SU-DHL-6 (cell line): ENCODE measurements around the gene P3H1.

ENCODE experiments used
- H2AFZ ChIP-seq: fragments of 200-600 bp; sonication (generic); 2 replicates; pipeline ENCODE4 v1.6.1; 2014; ENCODE audit warnings: low read depth, mild to moderate bottlenecking, moderate library complexity, mixed read lengths, antibody characterized with exemption, low read length; ENCODE audit not compliant: severe bottlenecking
- H3F3A ChIP-seq: fragments of 200-600 bp; shearing (Covaris generic); 2 replicates; pipeline ENCODE4 v1.6.0; 2016; ENCODE audit warnings: antibody characterized with exemption, mild to moderate bottlenecking; ENCODE audit not compliant: insufficient read depth
- H3K27ac ChIP-seq: fragments of 200-600 bp; sonication (generic); 2 replicates; pipeline ENCODE4 v1.5.1; 2016; ENCODE audit warnings: low read depth, mild to moderate bottlenecking, low read length, moderate library complexity, mixed read lengths
- H3K27me3 ChIP-seq: fragments of 200-600 bp; sonication (generic), shearing (Covaris generic); 2 replicates; pipeline ENCODE4 v1.6.0; 2014; ENCODE audit warnings: mild to moderate bottlenecking, low read length
- H3K36me3 ChIP-seq: fragments of 200-600 bp; sonication (generic); 2 replicates; pipeline ENCODE4 v1.6.1; 2014; ENCODE audit warnings: mild to moderate bottlenecking, low read length, mixed read lengths
- H3K4me2 ChIP-seq: fragments of 300-600, 200-600 bp; shearing (Covaris generic), sonication (generic); 2 replicates; pipeline ENCODE4 v1.6.0; 2014; ENCODE audit warnings: low read length, low read depth, mild to moderate bottlenecking; ENCODE audit not compliant: poor library complexity, severe bottlenecking
- H3K4me3 ChIP-seq: fragments of 200-600 bp; sonication (generic); 2 replicates; pipeline ENCODE4 v1.5.1; 2014; ENCODE audit warnings: antibody characterized with exemption, low read length, mild to moderate bottlenecking, mixed read lengths; ENCODE audit not compliant: insufficient read depth, poor library complexity, severe bottlenecking
- H3K79me2 ChIP-seq: fragments of 200-600 bp; sonication (generic); 2 replicates; pipeline ENCODE4 v1.6.1; 2014; ENCODE audit warnings: mild to moderate bottlenecking, low read length, moderate library complexity; ENCODE audit not compliant: insufficient read depth
- H3K9ac ChIP-seq: fragments of 200-600 bp; sonication (generic); 2 replicates; pipeline ENCODE4 v1.7.0; 2014; ENCODE audit warnings: mild to moderate bottlenecking, low read length
- H3K9me2 ChIP-seq: fragments of 200-600 bp; sonication (generic); replicated peaks from 2 replicates; pipeline ENCODE4 v1.6.1; 2014; ENCODE audit warnings: low read length; ENCODE audit not compliant: insufficient read depth
- H3K9me3 ChIP-seq: fragments of 200-600 bp; sonication (generic); 2 replicates; pipeline ENCODE4 v1.6.1; 2014; ENCODE audit warnings: low read length, mixed read lengths; ENCODE audit not compliant: insufficient read depth
- H4K20me1 ChIP-seq: fragments of 200-600 bp; sonication (generic); 2 replicates; pipeline ENCODE4 v1.6.1; 2014; ENCODE audit warnings: low read depth, mild to moderate bottlenecking, antibody characterized with exemption, low read length, moderate library complexity, mixed read lengths
- EZH2phosphoT487 ChIP-seq: fragments of 200-600 bp; sonication (generic), shearing (Covaris generic); conservative IDR thresholded peaks from 2 replicates; pipeline ENCODE4 v1.6.1; 2018; ENCODE audit warnings: mild to moderate bottlenecking, antibody characterized with exemption, low read length, moderate library complexity, mixed read lengths
- TF ChIP-seq, protein P1 (sequence below): fragments of 200-600 bp; sonication (generic); IDR thresholded peaks from one replicate; pipeline ENCODE4 v1.5.1; 2017; ENCODE audit warnings: antibody characterized with exemption, mild to moderate bottlenecking, low read length, moderate library complexity; ENCODE audit not compliant: insufficient read depth, poor library complexity, severe bottlenecking

P3H1 gene

DNA sequence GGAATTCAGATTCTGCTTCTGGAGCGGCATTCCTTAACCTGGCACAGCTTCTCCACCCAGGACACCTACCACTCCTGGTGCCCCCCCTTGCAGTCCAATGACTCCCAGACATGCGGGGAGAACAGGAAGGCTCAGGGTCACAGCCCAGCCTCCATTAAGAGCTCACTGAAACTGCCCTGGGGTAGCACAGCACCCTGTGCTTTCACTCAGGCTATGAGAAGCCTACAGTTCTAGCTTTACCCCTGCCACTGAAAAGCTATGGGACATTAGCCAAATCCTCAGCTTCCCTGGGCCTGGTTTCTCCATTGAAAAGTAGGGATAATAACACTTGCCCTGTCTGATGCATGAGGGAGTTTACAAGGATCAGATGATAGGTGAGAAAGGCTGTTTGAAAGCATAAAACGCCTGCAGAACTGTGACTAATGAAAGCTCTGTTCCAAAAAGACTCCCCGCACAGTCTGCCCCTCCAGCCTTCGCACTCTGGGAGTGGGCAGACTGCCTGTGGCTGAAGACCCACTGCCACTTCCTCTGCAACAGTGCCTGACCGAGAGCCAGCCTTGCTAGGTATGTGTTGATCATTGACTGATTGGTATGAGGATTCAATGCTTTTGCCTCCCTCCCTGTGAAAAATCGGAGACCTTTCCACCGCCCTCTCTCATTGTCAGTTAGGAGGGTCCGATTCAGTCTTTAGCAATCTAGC is 24.1 kb downstream of the P3H1 start:
- no peaks in the 10 kb centered on the region for H3K36me3 ChIP-seq
- H3K9me2 ChIP-seq, result no peaks in the 10 kb centered on the region
- H3K4me2 ChIP-seq, result no peak overlapping the region
- no peak overlapping the region for H3K9ac ChIP-seq
- H2AFZ ChIP-seq, result no peak overlapping the region
- no peak overlapping the region for H3K4me3 ChIP-seq
- no peaks in the 10 kb centered on the region for H3K27me3 ChIP-seq
- H3K9me3 ChIP-seq, result no peaks in the 10 kb centered on the region
- no peaks in the 10 kb centered on the region for H3K79me2 ChIP-seq
- no peaks in the 10 kb centered on the region for H4K20me1 ChIP-seq
- TF ChIP-seq, protein P1, sequence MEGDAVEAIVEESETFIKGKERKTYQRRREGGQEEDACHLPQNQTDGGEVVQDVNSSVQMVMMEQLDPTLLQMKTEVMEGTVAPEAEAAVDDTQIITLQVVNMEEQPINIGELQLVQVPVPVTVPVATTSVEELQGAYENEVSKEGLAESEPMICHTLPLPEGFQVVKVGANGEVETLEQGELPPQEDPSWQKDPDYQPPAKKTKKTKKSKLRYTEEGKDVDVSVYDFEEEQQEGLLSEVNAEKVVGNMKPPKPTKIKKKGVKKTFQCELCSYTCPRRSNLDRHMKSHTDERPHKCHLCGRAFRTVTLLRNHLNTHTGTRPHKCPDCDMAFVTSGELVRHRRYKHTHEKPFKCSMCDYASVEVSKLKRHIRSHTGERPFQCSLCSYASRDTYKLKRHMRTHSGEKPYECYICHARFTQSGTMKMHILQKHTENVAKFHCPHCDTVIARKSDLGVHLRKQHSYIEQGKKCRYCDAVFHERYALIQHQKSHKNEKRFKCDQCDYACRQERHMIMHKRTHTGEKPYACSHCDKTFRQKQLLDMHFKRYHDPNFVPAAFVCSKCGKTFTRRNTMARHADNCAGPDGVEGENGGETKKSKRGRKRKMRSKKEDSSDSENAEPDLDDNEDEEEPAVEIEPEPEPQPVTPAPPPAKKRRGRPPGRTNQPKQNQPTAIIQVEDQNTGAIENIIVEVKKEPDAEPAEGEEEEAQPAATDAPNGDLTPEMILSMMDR, result no peak
- no peaks in the 10 kb centered on the region for H3F3A ChIP-seq
- no peak overlapping the region for H3K27ac ChIP-seq

DNA sequence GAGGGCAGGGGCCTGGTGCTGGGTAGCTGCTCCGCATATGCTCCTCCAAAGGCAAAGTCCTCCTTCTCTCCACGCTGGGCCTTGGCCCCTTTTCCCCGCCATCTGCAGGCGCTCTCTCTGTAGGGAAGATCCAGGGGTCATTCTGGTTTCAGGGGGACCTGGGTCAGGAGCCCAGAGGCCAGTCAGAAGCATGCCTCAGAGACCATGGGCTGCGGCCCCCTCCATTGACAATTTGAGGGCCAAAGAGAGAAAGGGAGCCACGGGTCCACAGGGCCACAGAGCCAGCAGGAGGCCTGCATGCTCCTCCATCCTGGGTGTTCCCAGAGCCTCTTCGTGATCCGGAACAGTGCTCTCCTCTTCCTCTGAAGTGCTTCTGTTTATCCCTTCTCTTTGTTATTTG is 24.7 kb downstream of the P3H1 start:
- no peaks in the 10 kb centered on the region for H3K27me3 ChIP-seq
- H3K4me2 ChIP-seq, result no peak overlapping the region
- H3K9ac ChIP-seq, result no peak overlapping the region
- H3F3A ChIP-seq, result no peaks in the 10 kb centered on the region
- no peak overlapping the region for H3K27ac ChIP-seq
- TF ChIP-seq, protein P1, result no peak
- no peak for TF ChIP-seq EZH2phosphoT487
- H3K4me3 ChIP-seq, result no peak overlapping the region
- no peaks in the 10 kb centered on the region for H3K36me3 ChIP-seq
- H3K9me3 ChIP-seq, result no peaks in the 10 kb centered on the region
- H3K9me2 ChIP-seq, result no peaks in the 10 kb centered on the region
- no peaks in the 10 kb centered on the region for H3K79me2 ChIP-seq
- H4K20me1 ChIP-seq, result no peaks in the 10 kb centered on the region
- H2AFZ ChIP-seq, result no peak overlapping the region

DNA sequence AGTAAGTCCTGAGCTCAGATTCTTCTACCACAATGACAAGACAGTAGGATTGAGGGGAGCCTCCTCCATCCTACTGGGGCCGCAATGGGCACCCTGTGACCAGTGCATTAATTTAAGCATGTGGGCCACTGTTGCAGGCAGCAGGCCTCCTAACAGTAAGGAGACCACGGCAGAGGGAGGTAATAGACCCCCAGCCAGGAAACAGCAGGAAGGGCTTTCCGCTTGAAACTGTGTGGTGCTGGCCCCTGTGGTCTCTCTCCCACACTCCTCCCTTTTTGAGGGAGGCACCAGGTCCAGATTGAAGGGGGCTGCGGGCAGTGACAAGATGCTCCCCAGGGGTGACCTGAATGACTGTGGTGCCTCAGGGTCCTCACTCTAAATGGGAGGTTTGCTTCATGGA is 25.1 kb downstream of the P3H1 start:
- no peaks in the 10 kb centered on the region for H3K9me2 ChIP-seq
- H3K79me2 ChIP-seq, result no peaks in the 10 kb centered on the region
- no peaks in the 10 kb centered on the region for H3K36me3 ChIP-seq
- no peak overlapping the region for H3K4me2 ChIP-seq
- no peak overlapping the region for H3K27ac ChIP-seq
- no peaks in the 10 kb centered on the region for H3K9me3 ChIP-seq
- no peaks in the 10 kb centered on the region for H4K20me1 ChIP-seq
- no peaks in the 10 kb centered on the region for H3F3A ChIP-seq
- no peaks in the 10 kb centered on the region for H3K27me3 ChIP-seq
- TF ChIP-seq, protein P1, result no peak
- TF ChIP-seq EZH2phosphoT487, result no peak
- no peak overlapping the region for H3K9ac ChIP-seq
- no peak overlapping the region for H3K4me3 ChIP-seq
- no peak overlapping the region for H2AFZ ChIP-seq
